ENCODE results near the gene SRSF9.
"Not testable (repeated sequence)": the region's sequence is repeated elsewhere in the genome, so short reads cannot be mapped to it uniquely, and the experiment has no call there.

Gene SRSF9

DNA sequence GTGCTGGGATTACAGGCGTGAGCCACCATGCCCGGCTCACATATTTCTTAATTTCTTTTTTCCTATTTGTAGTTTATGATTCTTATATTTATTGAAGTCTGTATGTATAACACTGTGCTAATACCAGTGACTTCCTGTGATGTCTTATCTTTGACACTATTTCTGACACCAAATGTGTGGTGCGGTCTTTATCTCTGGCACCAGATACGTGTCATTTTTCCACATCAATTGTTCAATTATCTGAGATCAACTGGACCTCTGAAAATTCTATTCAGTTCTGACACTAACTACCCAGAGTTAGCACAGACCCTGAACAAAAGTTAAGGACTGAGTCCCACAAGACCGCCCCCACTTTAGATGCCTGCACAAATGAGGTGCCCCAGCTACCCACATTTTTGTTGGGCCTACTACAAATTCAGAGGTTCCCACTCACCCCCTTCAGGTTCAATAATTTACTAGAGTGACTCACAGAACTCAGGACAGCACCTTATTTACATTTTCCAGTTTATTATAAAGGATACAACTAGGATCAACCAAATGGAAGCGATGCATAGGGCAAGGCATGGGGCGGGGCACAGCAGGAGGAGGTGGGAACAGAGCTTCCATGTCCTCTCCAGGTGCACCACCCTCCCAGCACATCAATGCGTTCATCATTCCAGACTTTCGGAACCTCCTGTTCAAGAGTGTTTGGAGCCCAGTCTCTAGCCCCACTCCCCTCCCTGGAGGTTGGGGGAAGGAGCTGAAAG is 11.6 kb upstream of the SRSF9 start:
- no peak for DNase-seq (ENCODE audit: low spot score)

DNA sequence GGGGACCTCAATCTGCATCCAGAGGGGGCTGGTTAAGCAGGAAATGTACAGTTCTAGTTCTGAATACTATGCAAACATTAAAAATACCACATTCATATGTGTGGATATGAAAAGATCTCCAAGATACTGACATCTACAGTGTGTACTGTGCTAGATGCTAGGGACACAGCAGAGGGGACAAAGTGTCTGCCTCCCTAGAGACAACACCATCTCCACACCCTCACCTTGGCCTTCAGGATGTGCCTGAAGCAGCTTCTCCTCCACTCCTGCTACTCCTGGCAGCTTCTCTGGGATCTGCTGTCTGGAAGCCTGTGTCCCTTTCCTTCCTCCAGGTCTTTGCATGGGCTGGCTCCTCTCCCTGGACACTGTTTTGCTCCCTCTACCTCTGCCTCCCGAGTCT is 10.7 kb upstream of the SRSF9 start:
- no peak for DNase-seq (ENCODE audit: low spot score)

DNA sequence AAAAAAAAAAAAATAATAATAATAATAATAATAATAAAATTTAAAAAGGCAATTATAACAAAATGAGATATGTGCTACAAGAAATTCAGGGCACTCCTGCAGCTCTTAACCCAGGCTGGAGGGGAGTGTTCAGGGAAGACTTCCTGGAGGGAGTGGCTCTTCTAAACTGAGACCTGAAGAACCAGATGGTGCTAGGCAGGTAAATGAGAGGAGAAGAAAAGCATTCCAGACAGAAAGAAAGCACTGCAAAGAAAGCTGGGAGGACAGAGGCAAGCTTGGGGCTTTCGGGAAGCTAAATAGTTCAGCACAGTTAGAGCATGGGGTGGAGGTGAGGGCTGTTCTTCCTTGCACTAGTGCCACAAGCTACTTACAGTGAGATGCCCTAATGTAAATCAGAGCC is 9.9 kb upstream of the SRSF9 start:
- DNase-seq (ENCODE audit: low spot score): no peak

- DNase-seq (ENCODE audit: low spot score): no peak
Measured at GRCh38 chr12:120475643-120476042, 6.1 kb upstream of the SRSF9 start.

DNA sequence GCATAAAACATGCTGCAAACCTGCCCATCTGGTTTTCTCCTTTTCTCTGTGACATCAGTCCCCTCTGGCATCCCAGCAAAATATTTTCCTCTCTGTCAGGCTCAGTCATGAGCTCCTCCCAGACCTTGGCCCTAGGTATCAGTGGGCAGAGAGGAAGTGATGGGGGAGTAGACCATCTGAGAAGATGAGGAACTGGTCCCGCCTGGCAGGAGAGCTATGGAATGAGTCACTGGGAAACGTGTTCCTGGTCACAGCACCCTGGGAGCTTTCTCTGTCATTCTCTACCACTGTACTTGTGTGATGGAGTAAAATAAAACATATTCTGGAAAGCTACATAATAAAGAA is 5.0 kb upstream of the SRSF9 start:
- no peak for DNase-seq (ENCODE audit: low spot score)

GRCh38 chr12:120473807-120474615 is 4.5 kb upstream of the SRSF9 start:
- no peak for DNase-seq (ENCODE audit: low spot score)

GRCh38 chr12:120472521-120472920 is 3.0 kb upstream of the SRSF9 start:
- no peak for DNase-seq (ENCODE audit: low spot score)

GRCh38 chr12:120470150-120470784 is 719 bp upstream of the SRSF9 start:
- DNase-seq (ENCODE audit: low spot score): peak; percentile 44

DNA sequence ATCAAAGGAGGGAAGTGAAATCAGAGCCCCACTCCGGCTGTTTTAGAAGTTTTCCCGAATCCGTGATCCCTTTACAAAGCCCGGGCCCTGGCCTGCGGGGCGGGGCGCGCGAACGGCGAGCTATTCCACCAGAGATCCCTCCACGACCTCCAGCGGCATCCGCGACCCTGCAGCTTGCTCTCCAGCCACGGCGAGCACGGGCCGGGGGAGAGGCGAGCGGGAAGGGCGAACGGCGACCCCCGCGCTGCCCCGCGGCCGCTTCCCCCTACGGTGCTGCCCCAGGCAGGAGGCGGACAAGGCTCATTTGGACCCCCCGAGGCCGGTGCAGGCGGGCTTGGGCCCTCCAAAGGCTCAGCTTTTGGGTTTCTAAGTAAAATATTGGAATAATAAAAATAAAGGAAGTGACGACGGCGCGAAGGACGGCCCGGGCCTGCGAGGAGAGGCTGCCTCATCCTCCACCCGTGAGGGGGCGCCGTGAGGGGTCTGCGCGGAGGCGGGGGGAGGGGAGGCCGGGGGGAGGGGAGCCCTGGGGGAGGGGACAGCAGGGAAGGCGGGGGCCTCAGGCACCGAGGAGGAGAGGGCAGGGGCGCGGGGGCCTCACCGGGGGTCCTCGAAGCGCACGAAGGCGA is 613 bp downstream of the SRSF9 start:
- DNase-seq (ENCODE audit: low spot score): peak; percentile 15

- DNase-seq (ENCODE audit: low spot score): peak; percentile 36
Measured at GRCh38 chr12:120468325-120468820, 1.2 kb downstream of the SRSF9 start.

- DNase-seq (ENCODE audit: low spot score): no peak
Measured at GRCh38 chr12:120467439-120467838, 2.1 kb downstream of the SRSF9 start.

DNA sequence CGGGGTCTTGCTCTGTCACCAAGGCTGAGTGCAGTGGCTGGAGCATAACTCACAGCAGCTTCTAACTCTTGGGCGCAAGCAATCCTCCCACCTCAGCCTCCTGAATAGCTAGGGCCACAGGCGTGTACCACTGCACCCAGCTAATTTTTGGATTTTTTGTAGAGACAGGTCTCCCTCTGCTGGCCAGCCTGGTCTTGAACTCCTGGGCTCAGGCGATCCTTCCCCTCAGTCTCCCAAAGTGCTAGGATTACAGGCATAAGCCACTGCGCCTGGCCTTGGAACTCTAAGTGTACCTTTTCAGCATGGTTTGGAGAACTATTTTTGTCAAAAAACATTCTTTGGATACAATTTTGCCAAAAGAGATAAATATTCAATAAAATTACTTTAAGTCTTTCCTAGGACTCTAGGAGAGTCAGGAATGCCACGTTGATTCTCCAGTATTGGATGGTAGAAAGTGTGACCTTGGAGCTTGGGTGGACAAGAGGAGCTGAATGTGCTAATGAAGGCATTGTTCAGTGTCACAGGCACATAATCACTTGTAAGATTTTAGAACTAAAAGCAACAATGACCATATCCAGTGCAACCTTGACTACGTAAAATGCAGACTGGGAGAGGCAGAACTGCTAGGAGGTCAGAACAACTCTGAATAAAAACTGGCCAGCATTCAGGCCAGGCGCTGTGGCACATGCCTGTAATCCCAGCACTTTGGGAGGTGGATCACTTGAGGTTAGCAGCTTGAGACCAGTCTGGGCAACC is 2.8 kb downstream of the SRSF9 start:
- DNase-seq (ENCODE audit: low spot score): peak; percentile 65

DNA sequence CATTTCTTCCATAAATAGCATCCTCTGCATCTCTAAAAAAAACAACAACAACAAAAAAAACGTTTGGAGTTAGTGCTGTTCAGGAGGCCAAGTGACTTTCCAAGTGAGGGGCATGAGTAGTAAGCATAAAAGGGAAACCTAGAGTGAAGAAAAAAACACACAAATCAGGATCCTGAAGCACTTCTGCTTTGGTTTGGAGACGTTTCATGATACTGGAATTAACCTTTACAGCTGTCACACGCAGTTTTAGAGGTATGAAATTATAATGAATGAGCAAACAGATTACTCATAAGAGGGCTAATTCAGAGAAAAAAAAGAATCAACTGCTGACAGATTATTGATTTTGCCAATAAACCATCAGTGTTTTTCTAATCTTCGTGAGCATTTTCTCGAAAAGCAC is 3.8 kb downstream of the SRSF9 start:
- no peak for DNase-seq (ENCODE audit: low spot score)

GRCh38 chr12:120463712-120464111 is 5.8 kb downstream of the SRSF9 start:
- DNase-seq (ENCODE audit: low spot score): no peak

GRCh38 chr12:120462099-120462640 is 7.4 kb downstream of the SRSF9 start:
- DNase-seq (ENCODE audit: low spot score): no peak

- DNase-seq (ENCODE audit: low spot score): no peak
Measured at GRCh38 chr12:120460157-120460556, 9.4 kb downstream of the SRSF9 start.

GRCh38 chr12:120457133-120457532 is 12.4 kb downstream of the SRSF9 start:
- peak; percentile 38 for DNase-seq (ENCODE audit: low spot score)

GRCh38 chr12:120455302-120455701 is 14.2 kb downstream of the SRSF9 start:
- no peak for DNase-seq (ENCODE audit: low spot score)

DNA sequence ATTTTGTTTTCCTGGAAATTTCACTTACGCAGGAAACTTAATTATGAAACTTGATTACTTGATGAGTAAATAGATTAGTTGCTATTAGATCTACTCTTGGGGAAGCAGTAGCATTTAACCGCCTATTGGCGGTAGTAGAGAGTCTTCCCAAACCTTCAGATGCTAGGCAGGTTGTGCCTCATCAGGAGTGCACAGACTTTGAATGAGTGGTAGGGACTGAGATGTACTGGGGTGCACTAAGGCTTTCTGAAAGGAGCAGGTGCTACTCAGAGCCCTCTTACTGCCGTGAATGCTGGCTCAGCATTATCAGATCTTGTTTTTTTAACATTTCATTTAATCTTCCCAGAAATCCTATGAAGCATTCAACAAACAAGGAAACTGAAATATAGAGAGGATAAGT is 15.6 kb downstream of the SRSF9 start:
- DNase-seq (ENCODE audit: low spot score): no peak

GRCh38 chr12:120453060-120453750 is 16.3 kb downstream of the SRSF9 start:
- DNase-seq (ENCODE audit: low spot score): no peak

- not testable (repeated sequence) for DNase-seq (ENCODE audit: low spot score)
Measured at GRCh38 chr12:120452524-120452923, 17.0 kb downstream of the SRSF9 start.

Measured in cerebellar cortex (tissue), 1 donor.